A549 (cell line): ENCODE measurements around the gene RBMXL3. TPM values are rescaled to one million over a fixed set of nuclear protein-coding genes. Genes with fewer than 3 reads are reported as not detected.

ENCODE experiments used
- ATAC-seq, 2 experiments: fragments of 200-7000 bp in 1 of 2; fragments of >200 bp in 1 of 2; cut with Nextera tagmentation in 1 of 2; cut with Tn5 transposase in 1 of 2; 3 replicates each; pipeline versions ENCODE4 v1.8.0 to v1.9.1; 2018 to 2020; ENCODE audit warnings: mild to moderate bottlenecking in 1 of 2, moderate library complexity in 1 of 2
- CTCF ChIA-PET: fragments of 300-600 bp; sonication (Branson Sonifier 250); formaldehyde crosslinking; extraction: SDS; loops from one replicate; lab custom pipeline; 2021; ENCODE audit warnings: antibody characterized with exemption, inconsistent platforms; lab: Yijun Ruan, JAX
- POLR2A ChIA-PET: fragments of 350-600 bp; formaldehyde crosslinking; extraction: SDS; loops from one replicate; lab custom pipeline; 2021; ENCODE audit warnings: antibody characterized with exemption, inconsistent platforms; lab: Yijun Ruan, JAX
- DNase-seq, 2 experiments: peaks; one replicate each; pipeline versions ENCODE4 v3.0.0 to v3.0.0-alpha.2; 2011 to 2016; ENCODE audit warnings: low read depth in 1 of 2, low spot score in 1 of 2
- FAIRE-seq: peaks from 2 replicates; lab custom pipeline; 2011; peaks lifted over from hg19 to GRCh38; lab: Jason Lieb, UNC
- H3K27ac ChIP-seq, 2 experiments: fragments of >200 bp; sonication (Bioruptor Twin); formaldehyde crosslinking; 3 replicates each; pipeline ENCODE4 v1.5.1; 2016 to 2017
- H3K4me1 ChIP-seq: fragments of >200 bp; sonication (Bioruptor Twin); formaldehyde crosslinking; 3 replicates; pipeline ENCODE4 v1.6.1; 2016
- H3K4me2 ChIP-seq: fragments of >200 bp; sonication (Bioruptor Twin); formaldehyde crosslinking; 3 replicates; pipeline ENCODE4 v1.6.1; 2016
- H3K4me3 ChIP-seq: fragments of >200 bp; sonication (Bioruptor Twin); formaldehyde crosslinking; 3 replicates; pipeline ENCODE4 v1.5.1; 2016
- H3K9me3 ChIP-seq: fragments of >200 bp; sonication (Bioruptor Twin); formaldehyde crosslinking; 3 replicates; pipeline ENCODE4 v1.6.1; 2016
- CEBPB ChIP-seq, 2 experiments: fragments of >200 bp in 1 of 2; sonication (Bioruptor Twin) in 1 of 2; formaldehyde crosslinking in 1 of 2; IDR thresholded peaks; 2 replicates each; pipeline ENCODE4 v1.6.1; 2012 to 2016
- CHD2 ChIP-seq: fragments of 150-350 bp; IDR thresholded peaks from 2 replicates; pipeline ENCODE4 v1.6.1; 2014; ENCODE audit warnings: low read length; ENCODE audit not compliant: partially characterized antibody
- FOSB ChIP-seq: fragments of 250-450 bp; sonication (Bioruptor Pico); IDR thresholded peaks from 2 replicates; pipeline ENCODE4 v1.5.0; 2020; ENCODE audit warnings: mild to moderate bottlenecking, moderate library complexity
- GATA3 ChIP-seq: IDR thresholded peaks from 2 replicates; pipeline ENCODE4 v1.6.1; 2012; ENCODE audit warnings: borderline replicate concordance
- JUN ChIP-seq, 2 experiments: fragments of >200 bp; sonication (Bioruptor Twin); formaldehyde crosslinking; IDR thresholded peaks; 2 replicates in 1 of 2; 3 replicates in 1 of 2; pipeline ENCODE4 v1.6.1; 2016 to 2017
- JUNB ChIP-seq: fragments of >200 bp; sonication (Bioruptor Twin); formaldehyde crosslinking; IDR thresholded peaks from 2 replicates; pipeline ENCODE4 v1.6.1; 2016
- MAFK ChIP-seq: fragments of 450-650 bp; IDR thresholded peaks from 2 replicates; pipeline ENCODE4 v1.6.1; 2014; ENCODE audit not compliant: partially characterized antibody
- MAZ ChIP-seq: fragments of 150-350 bp; IDR thresholded peaks from 2 replicates; pipeline ENCODE4 v1.6.1; 2014; ENCODE audit warnings: antibody characterized with exemption, low read depth, low read length, borderline replicate concordance
- MYC ChIP-seq: IDR thresholded peaks from 2 replicates; pipeline ENCODE4 v1.6.1; 2012; ENCODE audit warnings: mild to moderate bottlenecking, inconsistent platforms, low read length, improper control_type of control experiment, borderline replicate concordance
- RAD21 ChIP-seq, 2 experiments: fragments of >200 bp in 1 of 2; sonication (Bioruptor Twin) in 1 of 2; formaldehyde crosslinking in 1 of 2; IDR thresholded peaks in 1 of 2; conservative IDR thresholded peaks in 1 of 2; 2 replicates in 1 of 2; 3 replicates in 1 of 2; pipeline ENCODE4 v1.6.1; 2012 to 2018; ENCODE audit warnings: inconsistent platforms in 1 of 2
- RARB ChIP-seq: fragments of 250-450 bp; sonication (Bioruptor Pico); IDR thresholded peaks from 2 replicates; pipeline ENCODE4 v1.8.0; 2021; ENCODE audit warnings: mild to moderate bottlenecking, moderate library complexity
- REST ChIP-seq: fragments of 200-600 bp; sonication (generic); IDR thresholded peaks from 2 replicates; pipeline ENCODE4 v1.6.1; 2016; ENCODE audit warnings: antibody characterized with exemption, mild to moderate bottlenecking, moderate library complexity
- USF2 ChIP-seq: fragments of 450-650 bp; IDR thresholded peaks from 2 replicates; pipeline ENCODE4 v1.6.1; 2014; ENCODE audit warnings: antibody characterized with exemption
- ZFP36 ChIP-seq: fragments of 450-650 bp; IDR thresholded peaks from 2 replicates; pipeline ENCODE4 v1.6.1; 2014; ENCODE audit warnings: borderline replicate concordance; ENCODE audit not compliant: partially characterized antibody
- WGBS: methylation state at CpG from one replicate; pipeline ENCODE4 v1.1.6; 2017; ENCODE audit errors: missing lambda C conversion rate; 5-methylcytosine and 5-hydroxymethylcytosine counted together
- polyA plus RNA-seq, 4 experiments: library from polyadenylated mRNA; depleted of rRNA in 3 of 4; stranded (reverse); fragments of >200 nt; fragmentation: RNase III in 1 of 4; extraction: RNeasy Plus Mini Kit Qiagen cat#74134 plus additional on column Dnase treatment in 1 of 4; gene quantifications; 2 replicates in 3 of 4; 3 replicates in 1 of 4; pipeline ENCODE4 v1.2.3, GENCODE V29; 2011 to 2017
- TF ChIP-seq, protein P1 (sequence below): IDR thresholded peaks from 2 replicates; pipeline ENCODE4 v1.6.1; 2012; ENCODE audit warnings: low read depth, borderline replicate concordance

The RBMXL3 gene
- polyA plus RNA-seq, 2 of the 4 experiments (the other 2 are of a cell fraction): not detected

DNA sequence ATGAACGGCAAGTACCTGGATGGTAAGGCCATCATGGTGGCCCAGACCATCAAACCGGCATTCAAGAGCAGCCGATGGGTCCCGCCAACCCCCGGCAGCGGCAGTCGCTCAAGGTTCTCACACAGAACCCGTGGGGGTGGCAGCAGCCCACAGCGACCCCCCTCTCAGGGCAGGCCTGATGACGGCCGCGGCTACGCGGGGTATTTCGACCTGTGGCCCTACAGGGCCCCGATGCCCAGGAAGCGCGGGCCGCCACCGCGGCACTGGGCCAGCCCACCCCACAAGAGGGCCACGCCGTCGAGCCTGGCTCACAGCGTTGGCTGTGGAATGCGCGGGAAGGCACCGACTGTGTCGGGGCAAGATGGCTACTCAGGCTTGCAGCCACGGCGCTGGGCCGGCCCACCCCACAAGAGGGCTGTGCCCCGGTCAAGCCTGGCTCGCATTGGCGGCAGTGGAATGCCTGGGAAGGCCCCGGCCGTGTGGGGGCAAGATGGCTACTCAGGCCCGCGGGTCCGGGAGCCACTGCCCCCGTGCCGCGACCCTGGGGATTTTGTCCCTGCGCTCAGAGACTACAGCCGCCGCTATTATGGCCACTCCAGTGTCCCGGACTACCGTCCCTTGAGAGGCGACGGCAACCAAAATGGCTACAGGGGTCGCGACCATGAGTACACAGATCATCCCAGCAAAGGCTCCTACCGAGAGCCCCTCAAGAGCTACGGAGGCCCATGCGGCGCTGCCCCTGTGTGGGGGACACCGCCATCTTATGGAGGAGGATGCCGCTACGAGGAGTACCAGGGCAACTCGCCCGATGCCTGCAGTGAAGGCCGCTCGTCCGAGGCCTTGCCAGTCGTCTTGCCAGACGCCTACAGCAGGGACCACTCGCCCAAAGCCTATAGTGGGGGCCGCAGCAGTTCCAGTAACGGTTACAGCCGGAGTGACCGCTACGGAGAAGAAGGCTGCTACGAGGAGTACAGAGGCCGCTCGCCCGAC, 731 bp downstream of the RBMXL3 start:
- Histone ChIP-seq H3K27ac (no peak overlapping the region), H3K4me3 (no peak overlapping the region), H3K4me1 (no peaks in the 10 kb centered on the region), H3K9me3 (no peaks in the 10 kb centered on the region), H3K4me2 (no peak overlapping the region)
- CTCF ChIA-PET: no interaction called here
- TF ChIP-seq GATA3 (no peak), MAZ (no peak), FOSB (CRISPR knock-in tag) (no peak), RARB (no peak), MYC (no peak), JUNB (no peak), JUN (IDR thresholded peaks at IDR 0.05) (no peak), RAD21 (conservative IDR thresholded peaks at IDR 0.05 in 1 of 2, IDR thresholded peaks at IDR 0.05 in 1 of 2) (no peak), CHD2 (no peak)
- TF ChIP-seq, protein P1, sequence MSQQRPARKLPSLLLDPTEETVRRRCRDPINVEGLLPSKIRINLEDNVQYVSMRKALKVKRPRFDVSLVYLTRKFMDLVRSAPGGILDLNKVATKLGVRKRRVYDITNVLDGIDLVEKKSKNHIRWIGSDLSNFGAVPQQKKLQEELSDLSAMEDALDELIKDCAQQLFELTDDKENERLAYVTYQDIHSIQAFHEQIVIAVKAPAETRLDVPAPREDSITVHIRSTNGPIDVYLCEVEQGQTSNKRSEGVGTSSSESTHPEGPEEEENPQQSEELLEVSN: no peak
- no peak for FAIRE-seq
- WGBS: 90% methylated on average over 16 of the region's 76 CpGs
- no peak for ATAC-seq
- DNase-seq: no peak
- POLR2A ChIA-PET: no interaction called here

GRCh38 chrX:115190636-115191489, 1.7 kb downstream of the RBMXL3 start:
- ATAC-seq (no peak), DNase-seq (no peak), FAIRE-seq (no peak)
- Histone ChIP-seq H3K4me1 (no peaks in the 10 kb centered on the region), H3K4me3 (no peak overlapping the region), H3K27ac (no peak overlapping the region), H3K4me2 (no peak overlapping the region), H3K9me3 (no peaks in the 10 kb centered on the region)
- ChIA-PET POLR2A (no interaction called here), CTCF (no interaction called here)
- 100% methylated on average over 7 of the region's 64 CpGs for WGBS
- TF ChIP-seq REST (no peak), RARB (no peak), USF2 (no peak), ZFP36 (no peak), CEBPB (IDR thresholded peaks at IDR 0.05) (no peak), MAFK (no peak)
